Loucy (cell line): ENCODE data around the gene PPFIA3.

Experiments
- H2AFZ ChIP-seq: fragments of 200-600 bp; sonication (generic); 2 replicates; pipeline ENCODE4 v1.6.0; 2016; ENCODE audit warnings: antibody characterized with exemption, mild to moderate bottlenecking, low read length, moderate library complexity
- H3F3A ChIP-seq: fragments of 200-600 bp; 2 replicates; pipeline ENCODE4 v1.6.0; 2016; ENCODE audit warnings: antibody characterized with exemption, low read depth, mild to moderate bottlenecking
- H3K27me3 ChIP-seq: fragments of 200-600 bp; sonication (generic); 2 replicates; pipeline ENCODE4 v1.6.1; 2014; ENCODE audit warnings: low read length, mild to moderate bottlenecking; ENCODE audit not compliant: insufficient read depth, poor library complexity, severe bottlenecking
- H3K36me3 ChIP-seq: fragments of 200-600 bp; sonication (generic); 2 replicates; pipeline ENCODE4 v1.6.1; 2016; ENCODE audit warnings: low read length; ENCODE audit not compliant: insufficient read depth
- H3K4me1 ChIP-seq: fragments of 200-600 bp; sonication (generic); 2 replicates; pipeline ENCODE4 v1.5.1; 2014; ENCODE audit warnings: low read length, mild to moderate bottlenecking; ENCODE audit not compliant: insufficient read depth, poor library complexity, severe bottlenecking
- H3K4me2 ChIP-seq: fragments of 200-600 bp; sonication (generic); 2 replicates; pipeline ENCODE4 v1.6.0; 2014; ENCODE audit warnings: antibody characterized with exemption, low read length, low read depth, mild to moderate bottlenecking; ENCODE audit not compliant: poor library complexity, severe bottlenecking
- H3K4me3 ChIP-seq: fragments of 200-600 bp; sonication (generic); 2 replicates; pipeline ENCODE4 v1.5.1; 2014; ENCODE audit warnings: low read length, mild to moderate bottlenecking, mixed read lengths; ENCODE audit not compliant: poor library complexity, severe bottlenecking
- H3K79me2 ChIP-seq: fragments of 200-600 bp; sonication (generic); 2 replicates; pipeline ENCODE4 v1.6.1; 2014; ENCODE audit warnings: low read length; ENCODE audit not compliant: insufficient read depth
- H3K9ac ChIP-seq: fragments of 200-600 bp; sonication (generic); 2 replicates; pipeline ENCODE4 v1.6.0; 2014; ENCODE audit warnings: mild to moderate bottlenecking, low read depth, low read length, moderate library complexity; ENCODE audit not compliant: poor library complexity, severe bottlenecking
- H3K9me2 ChIP-seq: fragments of 200-600 bp; sonication (generic); replicated peaks from 2 replicates; pipeline ENCODE4 v1.6.1; 2016; ENCODE audit warnings: low read depth, low read length, mixed read lengths
- H3K9me3 ChIP-seq: fragments of 200-600 bp; sonication (generic); 2 replicates; pipeline ENCODE4 v1.6.1; 2014; ENCODE audit warnings: mild to moderate bottlenecking, antibody characterized with exemption, low read length, low read depth; ENCODE audit not compliant: insufficient read depth
- H4K20me1 ChIP-seq: fragments of 200-600 bp; sonication (generic); 2 replicates; pipeline ENCODE4 v1.6.0; 2014; ENCODE audit warnings: antibody characterized with exemption, low read length, mild to moderate bottlenecking; ENCODE audit not compliant: insufficient read depth, poor library complexity, severe bottlenecking
- CTCF ChIP-seq: fragments of 200-600 bp; sonication (generic); conservative IDR thresholded peaks from 2 replicates; pipeline ENCODE4 v1.5.1; 2014; ENCODE audit warnings: mild to moderate bottlenecking, antibody characterized with exemption, low read length
- EZH2phosphoT487 ChIP-seq: fragments of 200-600 bp; IDR thresholded peaks from 2 replicates; pipeline ENCODE4 v1.6.1; 2018; ENCODE audit warnings: antibody characterized with exemption, mild to moderate bottlenecking, moderate library complexity, borderline replicate concordance

Gene PPFIA3

GRCh38 chr19:49190781-49191180 is 71.4 kb downstream of the PPFIA3 start:
- Histone ChIP-seq H3K36me3 (no peaks in the 10 kb centered on the region), H4K20me1 (no peaks in the 10 kb centered on the region), H3K9ac (no peak overlapping the region), H3K79me2 (no peaks in the 10 kb centered on the region), H3K4me1 (peaks cover 12% of the 10 kb centered on the region), H3K9me2 (no peaks in the 10 kb centered on the region), H3K4me2 (no peak overlapping the region), H2AFZ (no peak overlapping the region), H3K4me3 (no peak overlapping the region), H3F3A (no peaks in the 10 kb centered on the region), H3K9me3 (peaks cover 2% of the 10 kb centered on the region; the same call in 1 of the 2 replicates), H3K27me3 (no peaks in the 10 kb centered on the region)
- no peak for TF ChIP-seq CTCF
- no peak for TF ChIP-seq EZH2phosphoT487

GRCh38 chr19:49193822-49194394 is 74.6 kb downstream of the PPFIA3 start:
- Histone ChIP-seq H3K4me2 (no peak overlapping the region), H3K4me3 (no peak overlapping the region), H3K36me3 (no peaks in the 10 kb centered on the region), H3F3A (no peaks in the 10 kb centered on the region), H3K4me1 (peaks cover 12% of the 10 kb centered on the region), H3K9me3 (peaks cover 2% of the 10 kb centered on the region; the same call in 1 of the 2 replicates), H4K20me1 (no peaks in the 10 kb centered on the region), H3K27me3 (no peaks in the 10 kb centered on the region), H3K9me2 (no peaks in the 10 kb centered on the region), H3K9ac (no peak overlapping the region), H2AFZ (no peak overlapping the region; the same call in 1 of the 2 replicates), H3K79me2 (no peaks in the 10 kb centered on the region)
- TF ChIP-seq EZH2phosphoT487, result no peak
- TF ChIP-seq CTCF, result no peak

GRCh38 chr19:49194408-49194807 is 75.1 kb downstream of the PPFIA3 start:
- no peaks in the 10 kb centered on the region for H4K20me1 ChIP-seq
- TF ChIP-seq EZH2phosphoT487 (no peak), CTCF (no peak)
- no peak overlapping the region for H3K9ac ChIP-seq
- H2AFZ ChIP-seq, result no peak overlapping the region; the same call in 1 of the 2 replicates
- peaks cover 2% of the 10 kb centered on the region; the same call in 1 of the 2 replicates for H3K9me3 ChIP-seq
- no peak overlapping the region for H3K4me3 ChIP-seq
- H3K4me1 ChIP-seq, result peaks cover 9% of the 10 kb centered on the region
- H3K9me2 ChIP-seq, result no peaks in the 10 kb centered on the region
- no peaks in the 10 kb centered on the region for H3K27me3 ChIP-seq
- no peaks in the 10 kb centered on the region for H3F3A ChIP-seq
- no peaks in the 10 kb centered on the region for H3K36me3 ChIP-seq
- H3K79me2 ChIP-seq, result no peaks in the 10 kb centered on the region
- H3K4me2 ChIP-seq, result no peak overlapping the region
